Large intestine (tissue), 3 donors: ENCODE data around the gene NBEA. TPM values are rescaled to one million over a fixed set of nuclear protein-coding genes. Genes with fewer than 3 reads are reported as not detected.
"Not testable (repeated sequence)": the region's sequence is repeated elsewhere in the genome, so short reads cannot be mapped to it uniquely, and the experiment has no call there.

Experiments used
- DNase-seq, 2 donors: peaks; one replicate each; pipeline versions ENCODE4 v3.0.0 to v3.0.0-alpha.2; 2013
- H3K27ac ChIP-seq: one replicate; pipeline ENCODE4 v1.5.1; 2013; ENCODE audit warnings: low read length
- H3K27me3 ChIP-seq: 2 replicates; pipeline ENCODE4 v1.6.1; 2013; ENCODE audit warnings: low read length; ENCODE audit not compliant: control insufficient read depth, insufficient read depth
- H3K36me3 ChIP-seq: 2 replicates; pipeline ENCODE4 v1.6.1; 2013; ENCODE audit warnings: low read length; ENCODE audit not compliant: control insufficient read depth, insufficient read depth
- H3K4me1 ChIP-seq: one replicate; pipeline ENCODE4 v1.6.1; 2013; ENCODE audit warnings: low read length; ENCODE audit not compliant: control insufficient read depth, insufficient read depth
- H3K4me3 ChIP-seq: one replicate; pipeline ENCODE4 v1.5.1; 2013; ENCODE audit warnings: low read length
- H3K9me3 ChIP-seq: one replicate; pipeline ENCODE4 v1.6.1; 2013; ENCODE audit warnings: mild to moderate bottlenecking, low read depth, low read length, moderate library complexity; ENCODE audit not compliant: control insufficient read depth
- WGBS: methylation state at CpG from one replicate; pipeline ENCODE4 v1.1.5; 2013; ENCODE audit warnings: low lambda C conversion rate; ENCODE audit not compliant: insufficient coverage; 5-methylcytosine and 5-hydroxymethylcytosine counted together
- polyA plus RNA-seq: library from polyadenylated mRNA; unstranded; fragments of 120-200 nt; gene quantifications from one replicate; pipeline ENCODE4 v1.2.1, GENCODE V29; 2013

Gene NBEA
- polyA plus RNA-seq, 1 donor = 8.7 TPM

DNA sequence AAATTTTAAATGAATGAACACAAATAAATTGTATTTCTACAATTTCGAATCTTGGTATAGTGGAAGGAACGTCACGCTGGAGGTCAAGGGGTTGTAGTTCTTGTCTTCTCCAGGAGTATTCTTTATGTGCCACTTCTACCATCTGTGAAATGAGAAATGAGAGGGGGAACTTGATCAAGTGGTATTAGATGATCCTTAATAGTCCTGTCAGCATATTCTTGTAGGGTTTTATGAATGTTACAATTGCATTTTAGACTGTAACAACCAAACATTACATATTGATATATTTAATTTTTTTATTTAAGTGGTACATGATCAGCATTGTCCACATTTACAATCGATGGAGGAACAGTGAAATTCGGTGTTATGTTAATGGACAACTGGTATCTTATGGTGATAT, 113.6 kb downstream of the NBEA start:
- H3K4me1 ChIP-seq = no peaks in the 10 kb centered on the region
- H3K9me3 ChIP-seq = no peaks in the 10 kb centered on the region
- no peak overlapping the region for H3K27ac ChIP-seq
- H3K27me3 ChIP-seq = no peaks in the 10 kb centered on the region
- no peaks in the 10 kb centered on the region for H3K36me3 ChIP-seq
- DNase-seq = no peak
- no CpG with 5 or more reads among the region's 5 CpGs for WGBS
- H3K4me3 ChIP-seq = no peak overlapping the region

DNA sequence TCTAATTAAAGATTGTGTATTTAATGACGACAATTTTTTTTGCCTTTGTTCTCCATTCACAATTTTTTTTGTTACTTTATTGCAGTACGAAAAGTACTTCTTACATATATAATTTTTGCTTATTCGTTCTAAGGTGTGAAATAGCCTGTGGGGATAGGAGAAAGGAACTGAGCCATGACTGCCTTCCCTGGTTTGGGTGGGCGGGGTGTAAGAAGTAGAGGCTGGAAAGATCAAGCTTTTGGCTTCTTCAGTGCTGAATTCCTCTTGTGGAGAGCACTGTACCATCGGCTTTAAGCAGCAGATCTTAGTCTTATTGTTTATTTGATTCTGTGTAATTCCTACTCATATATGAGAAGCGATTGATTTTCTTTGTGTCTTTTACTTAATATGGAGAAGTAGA, 115.8 kb downstream of the NBEA start:
- no peak overlapping the region for H3K4me3 ChIP-seq
- H3K9me3 ChIP-seq = no peaks in the 10 kb centered on the region
- H3K27ac ChIP-seq = no peak overlapping the region
- H3K36me3 ChIP-seq = no peaks in the 10 kb centered on the region
- H3K27me3 ChIP-seq = no peaks in the 10 kb centered on the region
- WGBS = 93% methylated on average over 2 of the region's 6 CpGs
- no peak for DNase-seq
- no peaks in the 10 kb centered on the region for H3K4me1 ChIP-seq

DNA sequence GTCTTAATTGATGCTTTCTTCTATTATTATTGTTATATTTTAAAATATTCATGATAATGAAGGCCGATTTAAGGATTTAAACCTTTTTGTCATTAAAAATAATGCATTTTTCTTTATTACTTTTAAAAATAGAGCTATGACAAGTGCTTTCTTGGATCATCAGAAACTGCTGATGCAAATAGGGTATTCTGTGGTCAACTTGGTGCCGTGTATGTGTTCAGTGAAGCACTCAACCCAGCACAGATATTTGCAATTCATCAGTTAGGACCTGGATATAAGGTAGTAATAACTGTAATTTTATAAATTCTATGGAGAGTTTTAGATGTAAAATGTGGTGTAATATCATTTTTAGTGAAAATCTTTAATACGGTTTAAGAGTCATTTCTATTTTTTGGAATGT, 116.5 kb downstream of the NBEA start:
- H3K27me3 ChIP-seq, H3K27ac ChIP-seq, H3K4me1 ChIP-seq, H3K4me3 ChIP-seq, DNase-seq, H3K9me3 ChIP-seq, H3K36me3 ChIP-seq: not testable (repeated sequence)
- 94% methylated on average over 2 of the region's 3 CpGs for WGBS

DNA sequence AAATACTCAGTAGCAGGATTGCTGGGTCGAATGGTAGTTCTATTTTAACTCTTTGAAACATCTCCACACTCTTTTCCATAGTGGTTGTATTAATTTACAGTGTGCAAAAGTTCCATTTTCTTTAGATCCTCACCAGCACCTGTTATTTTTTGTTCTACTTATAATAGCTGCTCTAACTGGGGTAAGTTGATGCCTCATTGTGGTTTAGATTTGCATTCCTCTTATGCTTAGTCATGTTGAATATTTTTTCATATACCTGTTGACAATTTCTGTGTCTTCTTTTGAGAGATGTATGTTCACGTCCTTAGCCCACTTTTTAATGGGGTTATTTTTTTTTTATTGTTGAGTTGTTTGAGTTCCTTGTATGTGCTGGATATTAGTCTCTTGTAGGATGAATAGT, 144.6 kb downstream of the NBEA start:
- no peaks in the 10 kb centered on the region for H3K27me3 ChIP-seq

DNA sequence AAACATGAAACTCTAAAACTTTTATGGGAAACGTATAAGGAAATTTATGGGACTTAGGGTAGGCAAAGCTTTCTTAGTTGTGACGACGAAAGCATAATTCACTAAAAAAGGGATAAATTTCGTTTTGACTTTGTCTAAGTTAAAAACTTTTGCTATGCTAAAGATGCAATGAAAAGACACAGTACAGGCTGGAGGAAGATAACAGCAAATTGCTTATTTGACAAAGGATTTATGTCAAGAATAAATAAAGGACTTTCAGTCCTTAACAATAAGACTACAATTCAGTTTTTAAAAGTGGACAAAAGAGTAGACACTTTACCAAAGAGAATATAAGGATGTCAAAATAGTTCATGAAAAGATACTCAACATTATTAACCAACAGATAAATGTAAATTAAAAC, 150.2 kb downstream of the NBEA start:
- H3K36me3 ChIP-seq = no peaks in the 10 kb centered on the region
- no peak overlapping the region for H3K27ac ChIP-seq
- H3K4me1 ChIP-seq = no peaks in the 10 kb centered on the region
- WGBS = 91% methylated on average over 4 of the region's 4 CpGs
- H3K9me3 ChIP-seq = no peaks in the 10 kb centered on the region
- no peaks in the 10 kb centered on the region for H3K27me3 ChIP-seq
- no peak overlapping the region for H3K4me3 ChIP-seq
- DNase-seq = no peak

More for the DNA sequence above, 144.6 kb downstream of the NBEA start:
- WGBS = 89% methylated on average over 1 of the region's 2 CpGs
- Histone ChIP-seq H3K27ac (no peak overlapping the region), H3K9me3 (no peaks in the 10 kb centered on the region), H3K36me3 (no peaks in the 10 kb centered on the region), H3K4me1 (no peaks in the 10 kb centered on the region), H3K4me3 (no peak overlapping the region)
- DNase-seq = no peak

DNA sequence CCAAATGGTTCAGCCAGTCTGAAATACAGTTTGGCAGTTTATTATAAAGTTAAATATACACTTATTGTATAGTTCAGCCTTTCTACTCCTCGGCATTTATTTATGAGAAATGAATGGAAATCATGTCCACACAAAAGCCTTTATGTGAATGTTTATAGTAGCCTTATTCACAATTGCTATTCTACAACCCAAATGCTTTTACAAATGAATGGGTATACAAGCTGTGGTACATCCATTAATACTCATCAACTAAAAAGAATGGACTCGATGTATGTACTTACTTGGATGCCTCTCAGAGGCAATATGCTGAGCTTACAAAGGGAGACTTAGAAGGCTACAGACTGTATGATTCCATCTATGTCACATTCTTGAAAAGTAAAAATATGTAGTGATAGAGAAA, 150.7 kb downstream of the NBEA start:
- H3K27me3 ChIP-seq = no peaks in the 10 kb centered on the region
- no peaks in the 10 kb centered on the region for H3K4me1 ChIP-seq
- WGBS = no CpG with 5 or more reads among the region's 2 CpGs
- H3K9me3 ChIP-seq = no peaks in the 10 kb centered on the region
- no peak overlapping the region for H3K27ac ChIP-seq
- H3K36me3 ChIP-seq = no peaks in the 10 kb centered on the region
- no peak for DNase-seq
- H3K4me3 ChIP-seq = no peak overlapping the region

DNA sequence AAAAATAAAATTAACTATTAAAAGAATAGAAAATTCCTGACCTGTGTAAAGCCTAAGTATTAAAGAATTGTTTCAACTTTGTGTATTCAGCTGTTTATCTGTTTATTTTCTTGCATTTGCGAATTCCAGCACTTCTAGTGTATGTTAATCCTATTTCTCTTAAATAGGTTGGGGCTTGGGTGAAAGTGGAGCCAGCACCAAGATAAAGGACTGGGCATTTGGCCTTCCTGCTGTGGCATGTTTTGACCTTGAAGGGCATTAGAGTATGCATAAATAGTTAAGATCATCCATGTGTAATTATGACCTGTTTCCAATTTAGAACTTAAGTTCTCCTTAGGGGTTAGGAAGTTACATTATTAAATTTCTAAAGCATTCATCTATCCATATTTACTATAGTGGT, 151.3 kb downstream of the NBEA start:
- no peak overlapping the region for H3K27ac ChIP-seq
- no peaks in the 10 kb centered on the region for H3K9me3 ChIP-seq
- no peaks in the 10 kb centered on the region for H3K4me1 ChIP-seq
- no peak for DNase-seq
- no peaks in the 10 kb centered on the region for H3K27me3 ChIP-seq
- no peaks in the 10 kb centered on the region for H3K36me3 ChIP-seq
- no peak overlapping the region for H3K4me3 ChIP-seq
- WGBS = 100% methylated on average over 1 of the region's 1 CpG

DNA sequence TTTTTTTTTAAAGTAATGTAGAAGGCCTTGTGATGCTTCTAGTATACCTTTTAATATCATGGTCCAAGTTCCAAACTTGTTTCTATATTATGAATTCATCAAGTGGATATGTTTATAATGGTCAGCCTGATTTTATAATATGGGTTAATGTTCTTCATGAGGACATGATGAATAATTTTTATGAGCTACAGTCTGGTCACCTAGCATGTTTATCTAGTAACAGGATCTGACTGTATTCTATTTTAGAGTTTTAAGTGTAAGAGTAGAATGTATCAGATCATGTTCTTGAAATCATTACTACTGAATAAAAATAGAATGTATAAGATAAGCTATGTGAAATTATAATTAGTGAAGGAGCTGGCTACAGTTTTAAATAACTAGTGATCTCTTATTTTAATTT, 164.7 kb downstream of the NBEA start:
- DNase-seq, H3K4me1 ChIP-seq, H3K27me3 ChIP-seq, H3K36me3 ChIP-seq, H3K9me3 ChIP-seq, H3K27ac ChIP-seq, H3K4me3 ChIP-seq: not testable (repeated sequence)

DNA sequence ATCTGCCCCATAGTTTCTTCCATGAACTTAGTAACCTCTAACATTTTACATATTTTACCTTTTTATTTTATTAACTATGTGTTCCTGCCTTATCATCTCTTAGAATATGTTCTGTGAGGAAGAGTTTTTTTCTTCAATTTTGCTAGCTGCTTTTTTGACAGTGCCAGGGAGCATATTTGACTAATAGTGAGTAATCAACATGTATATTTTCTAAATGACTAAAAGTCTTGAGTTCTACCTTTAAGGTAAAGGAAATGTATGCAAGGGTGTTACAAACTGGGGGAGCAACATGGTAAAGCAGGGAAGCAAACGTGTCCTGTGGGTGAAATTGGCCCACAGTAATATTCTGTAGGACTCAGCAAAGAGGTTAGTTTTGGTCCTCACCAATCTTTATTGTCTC, 165.5 kb downstream of the NBEA start:
- Histone ChIP-seq H3K9me3 (no peaks in the 10 kb centered on the region), H3K4me3 (no peak overlapping the region), H3K36me3 (no peaks in the 10 kb centered on the region), H3K27me3 (no peaks in the 10 kb centered on the region), H3K4me1 (no peaks in the 10 kb centered on the region), H3K27ac (no peak overlapping the region)
- WGBS = no CpG with 5 or more reads among the region's 1 CpG
- DNase-seq = no peak

DNA sequence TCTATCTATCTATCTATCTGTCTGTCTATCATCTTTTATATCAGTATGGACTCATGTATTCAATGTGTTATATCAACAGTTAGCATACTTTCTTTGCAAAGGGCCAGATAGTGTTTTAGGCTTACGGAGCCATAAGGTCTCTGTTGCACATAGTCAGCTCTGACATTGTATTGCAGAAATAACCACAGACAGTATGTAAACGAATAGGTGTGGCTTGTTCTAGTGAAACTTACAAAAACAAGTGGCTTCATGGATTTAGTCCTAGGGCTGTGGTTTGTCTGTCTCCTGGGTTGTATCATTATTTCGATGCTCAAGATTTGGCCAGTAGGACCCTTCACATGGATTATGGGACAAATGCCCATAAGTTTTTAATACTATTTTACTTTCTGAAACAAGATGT, 171.5 kb downstream of the NBEA start:
- not testable (repeated sequence) for H3K9me3 ChIP-seq

DNA sequence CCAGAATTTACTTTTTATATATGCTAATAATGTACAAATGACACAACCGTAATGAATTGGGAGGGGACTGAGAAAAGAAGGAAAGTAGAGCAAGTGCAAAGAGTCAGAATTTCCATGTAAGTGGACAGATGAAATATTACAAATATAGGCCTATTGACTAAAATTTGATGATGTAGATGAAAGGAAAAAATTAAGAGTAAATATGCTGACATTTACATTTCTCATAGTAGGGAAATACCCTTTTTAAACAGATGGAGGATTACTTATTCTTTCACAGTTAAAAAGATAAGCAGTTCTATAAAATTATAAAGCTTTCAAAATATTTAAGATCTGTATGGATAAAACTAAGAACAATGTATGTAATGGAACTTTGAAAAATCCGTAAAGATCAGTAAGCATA, 185.4 kb downstream of the NBEA start:
- Histone ChIP-seq H3K9me3 (no peaks in the 10 kb centered on the region), H3K4me1 (no peaks in the 10 kb centered on the region), H3K36me3 (no peaks in the 10 kb centered on the region), H3K4me3 (no peak overlapping the region), H3K27me3 (no peaks in the 10 kb centered on the region), H3K27ac (no peak overlapping the region)
- no peak for DNase-seq
- WGBS = 90% methylated on average over 2 of the region's 2 CpGs

More for the DNA sequence above, 171.5 kb downstream of the NBEA start:
- not testable (repeated sequence) for H3K36me3 ChIP-seq, H3K4me1 ChIP-seq, H3K4me3 ChIP-seq, H3K27ac ChIP-seq, DNase-seq, H3K27me3 ChIP-seq
- no CpG with 5 or more reads among the region's 3 CpGs for WGBS
